NCI-H446 (cell line): Measurements from ENCODE around the gene RTN4R.
"Not testable (repeated sequence)": the region's sequence is repeated elsewhere in the genome, so short reads cannot be mapped to it uniquely, and the experiment has no call there.

Experiments used
- DNase-seq, 2 experiments: peaks; one replicate each; lab custom pipeline; 2025; lab: John Stamatoyannopoulos, UW

RTN4R gene

GRCh38 chr22:20271114-20271994 is 3.2 kb upstream of the RTN4R start:
- peak; percentile 33 to 86 for DNase-seq

- not testable (repeated sequence) for DNase-seq
Measured at GRCh38 chr22:20270190-20271113, 2.3 kb upstream of the RTN4R start.

GRCh38 chr22:20269673-20270072 is 1.6 kb upstream of the RTN4R start:
- not testable (repeated sequence) for DNase-seq

GRCh38 chr22:20269201-20269600 is 1.1 kb upstream of the RTN4R start:
- DNase-seq, result not testable (repeated sequence)

GRCh38 chr22:20267441-20268278 is 458 bp downstream of the RTN4R start:
- no peak for DNase-seq

- DNase-seq, result not testable (repeated sequence)
Measured at GRCh38 chr22:20266667-20267440, 1.3 kb downstream of the RTN4R start.

- DNase-seq, result not testable (repeated sequence)
Measured at GRCh38 chr22:20265772-20266666, 2.1 kb downstream of the RTN4R start.

- no peak for DNase-seq
Measured at GRCh38 chr22:20264614-20265452, 3.3 kb downstream of the RTN4R start.

GRCh38 chr22:20263404-20264281 is 4.5 kb downstream of the RTN4R start:
- DNase-seq, result not testable (repeated sequence)

- DNase-seq, result no peak
Measured at GRCh38 chr22:20262582-20263147, 5.5 kb downstream of the RTN4R start.

- no peak for DNase-seq
Measured at GRCh38 chr22:20261848-20262581, 6.1 kb downstream of the RTN4R start.

GRCh38 chr22:20260071-20260765 is 7.9 kb downstream of the RTN4R start:
- no peak for DNase-seq

- DNase-seq, result no peak
Measured at GRCh38 chr22:20259327-20259688, 8.8 kb downstream of the RTN4R start.

GRCh38 chr22:20258584-20259326 is 9.4 kb downstream of the RTN4R start:
- DNase-seq, result no peak

- no peak for DNase-seq
Measured at GRCh38 chr22:20258021-20258299, 10.2 kb downstream of the RTN4R start.
